Activated naive CD8-positive, alpha-beta T cell (primary cell): ENCODE measurements around the gene SPEM3.

Source experiments
- H3K27ac Mint-ChIP-seq: one replicate; pipeline ENCODE4 v1.8.0; 2021; ENCODE audit warnings: mixed read lengths
- H3K27me3 Mint-ChIP-seq: one replicate; pipeline ENCODE4 v1.8.0; 2021; ENCODE audit warnings: mixed read lengths
- H3K36me3 Mint-ChIP-seq: one replicate; pipeline ENCODE4 v1.8.0; 2021; ENCODE audit warnings: mixed read lengths
- H3K4me1 Mint-ChIP-seq: one replicate; pipeline ENCODE4 v1.8.0; 2021; ENCODE audit warnings: low read depth, mixed read lengths
- H3K4me3 Mint-ChIP-seq: one replicate; pipeline ENCODE4 v1.8.0; 2021; ENCODE audit warnings: mild to moderate bottlenecking, mixed read lengths
- H3K9me3 Mint-ChIP-seq: one replicate; pipeline ENCODE4 v1.8.0; 2021; ENCODE audit warnings: low read depth, mixed read lengths

Gene SPEM3

DNA sequence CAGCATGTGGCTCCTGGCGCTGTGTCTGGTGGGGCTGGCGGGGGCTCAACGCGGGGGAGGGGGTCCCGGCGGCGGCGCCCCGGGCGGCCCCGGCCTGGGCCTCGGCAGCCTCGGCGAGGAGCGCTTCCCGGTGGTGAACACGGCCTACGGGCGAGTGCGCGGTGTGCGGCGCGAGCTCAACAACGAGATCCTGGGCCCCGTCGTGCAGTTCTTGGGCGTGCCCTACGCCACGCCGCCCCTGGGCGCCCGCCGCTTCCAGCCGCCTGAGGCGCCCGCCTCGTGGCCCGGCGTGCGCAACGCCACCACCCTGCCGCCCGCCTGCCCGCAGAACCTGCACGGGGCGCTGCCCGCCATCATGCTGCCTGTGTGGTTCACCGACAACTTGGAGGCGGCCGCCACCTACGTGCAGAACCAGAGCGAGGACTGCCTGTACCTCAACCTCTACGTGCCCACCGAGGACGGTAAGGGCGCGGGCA lies 20.4 kb upstream of the SPEM3 start:
- H3K9me3 Mint-ChIP-seq: no peaks in the 10 kb centered on the region
- no peaks in the 10 kb centered on the region for H3K27me3 Mint-ChIP-seq
- no peak overlapping the region for H3K4me3 Mint-ChIP-seq
- H3K4me1 Mint-ChIP-seq: peaks cover 11% of the 10 kb centered on the region
- H3K36me3 Mint-ChIP-seq: no peaks in the 10 kb centered on the region
- no peak overlapping the region for H3K27ac Mint-ChIP-seq

DNA sequence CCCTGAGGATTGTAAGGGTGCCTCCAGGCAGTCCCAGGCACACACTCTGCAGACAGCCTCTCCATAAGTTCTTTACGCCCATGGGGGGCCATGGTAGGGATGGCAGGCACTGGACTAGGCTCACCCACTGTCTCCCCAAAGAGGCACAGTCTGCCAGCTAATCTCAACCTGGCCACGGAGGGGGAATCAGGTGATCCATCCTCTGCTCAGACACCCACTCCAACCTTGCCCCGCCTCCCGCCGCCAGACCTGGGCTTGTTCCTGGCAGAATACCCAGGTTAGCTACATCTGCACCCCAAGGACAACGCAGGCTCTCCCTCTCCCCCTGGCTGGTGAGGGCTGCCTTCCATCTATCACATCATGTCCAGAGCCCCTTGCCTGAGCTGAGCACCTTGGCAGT lies 19.8 kb upstream of the SPEM3 start:
- Mint-ChIP-seq H3K4me3 (peak overlapping the region; percentile 44), H3K9me3 (no peaks in the 10 kb centered on the region)

DNA sequence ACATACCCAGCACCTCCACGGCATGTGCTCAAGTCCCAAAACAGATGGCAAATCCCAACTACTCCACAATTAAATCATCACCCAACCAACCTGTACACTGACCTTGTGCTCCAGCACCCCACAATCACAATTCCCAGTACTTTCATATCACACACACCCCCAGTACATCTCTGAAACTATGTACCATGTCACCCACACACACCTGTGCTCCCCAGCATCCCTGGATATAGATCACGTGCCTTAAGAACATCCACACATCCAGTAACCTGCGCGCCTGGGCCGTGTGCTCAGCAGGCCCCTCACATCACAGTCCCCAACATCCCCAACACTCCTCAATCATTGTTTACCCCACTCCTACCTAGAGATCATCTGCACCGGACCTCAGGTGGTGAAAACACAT lies 18.9 kb upstream of the SPEM3 start:
- Mint-ChIP-seq H3K4me3 (no peak overlapping the region), H3K4me1 (peaks cover 8% of the 10 kb centered on the region), H3K9me3 (no peaks in the 10 kb centered on the region), H3K27me3 (no peaks in the 10 kb centered on the region), H3K27ac (no peak overlapping the region), H3K36me3 (no peaks in the 10 kb centered on the region)

More for the DNA sequence above, 19.8 kb upstream of the SPEM3 start:
- Mint-ChIP-seq H3K27me3 (no peaks in the 10 kb centered on the region), H3K36me3 (no peaks in the 10 kb centered on the region), H3K4me1 (peaks cover 10% of the 10 kb centered on the region), H3K27ac (no peak overlapping the region)

DNA sequence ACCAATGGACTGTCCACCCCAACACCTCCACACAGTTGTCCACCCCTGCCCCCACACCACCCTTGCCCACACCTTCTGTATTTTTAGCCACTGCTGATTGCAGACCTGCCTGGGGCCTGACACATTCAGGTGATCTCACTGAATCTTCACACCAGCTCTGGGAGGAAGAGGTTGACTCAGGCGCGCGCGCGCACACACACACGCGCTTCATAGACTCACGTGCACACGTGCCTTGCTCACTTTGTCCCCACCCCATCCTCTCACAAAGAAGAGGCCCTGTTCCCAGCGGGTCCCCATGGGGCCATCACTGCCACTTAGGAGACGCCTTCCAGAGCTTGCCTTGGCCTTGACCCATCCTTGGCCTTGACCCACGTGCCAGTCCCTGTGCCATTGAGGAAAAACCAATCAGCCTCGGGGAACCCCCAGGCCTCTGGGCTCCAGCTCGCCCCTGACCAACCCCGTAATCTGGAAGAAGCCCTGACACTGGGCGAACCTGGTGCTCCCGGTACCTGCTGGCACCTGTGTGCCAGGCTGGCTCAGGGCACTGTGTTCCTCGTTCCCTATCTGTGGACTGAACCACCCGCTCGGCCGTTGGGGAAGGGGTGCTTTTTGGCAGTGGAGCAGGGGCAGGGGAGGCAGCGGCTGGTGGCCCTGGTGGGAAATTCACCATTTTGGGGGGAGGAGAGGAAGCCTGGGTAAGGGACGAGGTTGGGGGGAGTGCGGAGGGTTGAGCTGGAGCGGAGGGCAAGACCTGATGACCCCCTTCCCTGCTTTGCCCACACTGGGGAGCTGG lies 17.8 kb upstream of the SPEM3 start:
- Mint-ChIP-seq H3K36me3 (no peaks in the 10 kb centered on the region), H3K4me1 (peaks cover 6% of the 10 kb centered on the region), H3K27ac (no peak overlapping the region), H3K27me3 (no peaks in the 10 kb centered on the region), H3K9me3 (no peaks in the 10 kb centered on the region), H3K4me3 (no peak overlapping the region)

DNA sequence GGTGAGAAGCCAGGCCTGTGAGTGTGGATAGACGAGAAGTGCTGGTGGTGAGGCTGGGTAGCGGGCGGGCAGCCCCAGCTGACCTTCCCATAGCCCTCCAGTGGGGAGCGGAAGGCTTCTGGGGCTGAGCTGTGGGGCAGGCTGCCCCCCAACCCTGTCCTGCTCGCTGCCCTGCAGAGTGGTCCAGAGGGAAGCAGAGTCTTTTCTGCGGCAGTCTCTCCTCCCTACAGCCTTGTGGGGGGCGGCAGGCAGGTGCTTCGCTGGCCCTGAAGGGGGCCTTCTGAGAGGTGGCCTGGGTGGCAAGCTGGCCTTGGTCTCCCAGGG lies 17.3 kb upstream of the SPEM3 start:
- Mint-ChIP-seq H3K27me3 (no peaks in the 10 kb centered on the region), H3K4me3 (no peak overlapping the region), H3K36me3 (no peaks in the 10 kb centered on the region), H3K4me1 (peaks cover 4% of the 10 kb centered on the region), H3K9me3 (no peaks in the 10 kb centered on the region), H3K27ac (no peak overlapping the region)

DNA sequence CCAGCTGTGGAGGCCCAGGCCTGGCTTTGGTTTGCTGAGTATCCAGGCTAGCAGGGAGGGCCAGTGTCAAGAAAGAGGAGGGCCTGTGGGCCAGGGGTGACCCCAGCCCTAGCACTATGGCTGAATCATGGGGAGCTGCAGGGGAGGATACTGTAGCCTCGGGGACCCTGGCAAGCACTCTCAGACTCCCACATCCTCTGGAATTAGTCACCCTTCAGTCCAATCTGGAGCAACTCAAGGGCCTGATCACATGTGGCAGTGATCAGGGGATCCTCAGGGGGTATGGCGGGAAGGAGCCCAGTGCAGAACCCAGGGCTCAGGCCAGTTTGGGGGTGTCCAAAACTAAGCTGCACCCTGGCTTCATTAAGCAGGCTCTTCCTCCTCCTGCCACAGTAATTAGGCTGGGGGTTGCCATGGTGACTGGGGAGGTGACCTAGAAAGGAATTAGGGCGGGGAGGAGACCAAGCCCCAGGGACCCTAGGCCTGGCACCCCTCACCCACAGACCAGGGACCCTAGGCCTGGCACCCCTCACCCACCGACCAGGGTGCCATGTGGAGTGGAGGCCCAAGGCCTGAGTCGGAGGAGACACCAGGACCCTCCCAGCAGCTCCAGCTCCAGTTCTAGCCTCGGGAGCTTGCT lies 15.2 kb upstream of the SPEM3 start:
- H3K4me1 Mint-ChIP-seq: peaks cover 4% of the 10 kb centered on the region
- no peak overlapping the region for H3K4me3 Mint-ChIP-seq
- no peaks in the 10 kb centered on the region for H3K9me3 Mint-ChIP-seq
- H3K36me3 Mint-ChIP-seq: peaks cover 2% of the 10 kb centered on the region
- no peaks in the 10 kb centered on the region for H3K27me3 Mint-ChIP-seq
- no peak overlapping the region for H3K27ac Mint-ChIP-seq

DNA sequence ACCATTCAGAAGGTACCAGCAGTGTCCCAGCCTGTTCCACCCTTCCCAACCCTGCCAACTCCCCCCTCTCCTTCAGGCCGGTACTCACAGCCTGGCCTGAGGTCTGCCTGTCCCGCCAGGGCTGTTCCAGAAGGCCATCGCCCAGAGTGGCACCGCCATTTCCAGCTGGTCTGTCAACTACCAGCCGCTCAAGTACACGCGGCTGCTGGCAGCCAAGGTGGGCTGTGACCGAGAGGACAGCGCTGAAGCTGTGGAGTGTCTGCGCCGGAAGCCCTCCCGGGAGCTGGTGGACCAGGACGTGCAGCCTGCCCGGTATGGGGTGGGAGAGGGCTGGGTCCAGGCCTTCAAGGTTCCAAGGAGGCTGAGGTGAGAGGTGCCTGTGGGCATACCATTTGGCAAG lies 13.8 kb upstream of the SPEM3 start:
- no peak overlapping the region for H3K27ac Mint-ChIP-seq
- H3K9me3 Mint-ChIP-seq: no peaks in the 10 kb centered on the region
- no peaks in the 10 kb centered on the region for H3K27me3 Mint-ChIP-seq
- H3K4me1 Mint-ChIP-seq: peaks cover 2% of the 10 kb centered on the region
- no peak overlapping the region for H3K4me3 Mint-ChIP-seq
- H3K36me3 Mint-ChIP-seq: peaks cover 2% of the 10 kb centered on the region

DNA sequence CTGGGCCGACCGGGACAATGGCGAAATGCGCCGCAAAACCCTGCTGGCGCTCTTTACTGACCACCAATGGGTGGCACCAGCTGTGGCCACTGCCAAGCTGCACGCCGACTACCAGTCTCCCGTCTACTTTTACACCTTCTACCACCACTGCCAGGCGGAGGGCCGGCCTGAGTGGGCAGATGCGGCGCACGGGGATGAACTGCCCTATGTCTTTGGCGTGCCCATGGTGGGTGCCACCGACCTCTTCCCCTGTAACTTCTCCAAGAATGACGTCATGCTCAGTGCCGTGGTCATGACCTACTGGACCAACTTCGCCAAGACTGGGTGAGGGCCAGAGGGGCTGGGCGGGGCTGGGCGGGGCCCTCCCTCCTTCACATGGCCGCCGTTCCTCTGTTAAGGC lies 12.9 kb upstream of the SPEM3 start:
- H3K4me1 Mint-ChIP-seq: peaks cover 2% of the 10 kb centered on the region
- H3K27me3 Mint-ChIP-seq: no peaks in the 10 kb centered on the region
- H3K36me3 Mint-ChIP-seq: peaks cover 2% of the 10 kb centered on the region
- no peak overlapping the region for H3K4me3 Mint-ChIP-seq
- no peaks in the 10 kb centered on the region for H3K9me3 Mint-ChIP-seq
- H3K27ac Mint-ChIP-seq: no peak overlapping the region

DNA sequence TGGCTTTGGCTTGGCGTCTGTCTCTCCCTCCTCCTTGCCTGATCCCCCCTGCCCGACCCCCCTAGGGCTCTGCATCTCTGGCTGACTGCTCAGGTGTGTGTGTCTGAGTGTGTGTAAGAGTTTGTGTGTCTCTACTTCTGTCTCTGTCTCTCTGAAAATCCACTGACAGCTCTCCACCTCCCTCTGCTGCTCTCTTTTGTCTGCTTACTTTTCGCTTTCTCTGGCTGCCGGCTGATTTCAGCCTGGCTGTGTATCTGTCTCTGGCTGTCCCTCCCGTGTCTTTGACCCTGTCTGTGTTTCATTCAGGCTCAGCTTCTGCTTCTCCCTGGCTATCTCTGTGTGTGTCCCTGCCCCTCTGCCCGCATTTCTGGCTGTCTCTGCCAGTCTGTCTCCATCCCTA lies 12.3 kb upstream of the SPEM3 start:
- no peak overlapping the region for H3K4me3 Mint-ChIP-seq
- H3K36me3 Mint-ChIP-seq: peaks cover 2% of the 10 kb centered on the region
- H3K27ac Mint-ChIP-seq: no peak overlapping the region
- H3K27me3 Mint-ChIP-seq: no peaks in the 10 kb centered on the region
- no peaks in the 10 kb centered on the region for H3K9me3 Mint-ChIP-seq
- peaks cover 2% of the 10 kb centered on the region for H3K4me1 Mint-ChIP-seq

DNA sequence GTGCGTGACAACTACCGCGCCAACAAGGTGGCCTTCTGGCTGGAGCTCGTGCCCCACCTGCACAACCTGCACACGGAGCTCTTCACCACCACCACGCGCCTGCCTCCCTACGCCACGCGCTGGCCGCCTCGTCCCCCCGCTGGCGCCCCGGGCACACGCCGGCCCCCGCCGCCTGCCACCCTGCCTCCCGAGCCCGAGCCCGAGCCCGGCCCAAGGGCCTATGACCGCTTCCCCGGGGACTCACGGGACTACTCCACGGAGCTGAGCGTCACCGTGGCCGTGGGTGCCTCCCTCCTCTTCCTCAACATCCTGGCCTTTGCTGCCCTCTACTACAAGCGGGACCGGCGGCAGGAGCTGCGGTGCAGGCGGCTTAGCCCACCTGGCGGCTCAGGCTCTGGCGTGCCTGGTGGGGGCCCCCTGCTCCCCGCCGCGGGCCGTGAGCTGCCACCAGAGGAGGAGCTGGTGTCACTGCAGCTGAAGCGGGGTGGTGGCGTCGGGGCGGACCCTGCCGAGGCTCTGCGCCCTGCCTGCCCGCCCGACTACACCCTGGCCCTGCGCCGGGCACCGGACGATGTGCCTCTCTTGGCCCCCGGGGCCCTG lies 11.5 kb upstream of the SPEM3 start:
- Mint-ChIP-seq H3K36me3 (peaks cover 2% of the 10 kb centered on the region), H3K27ac (no peak overlapping the region), H3K9me3 (no peaks in the 10 kb centered on the region), H3K27me3 (no peaks in the 10 kb centered on the region), H3K4me1 (peaks cover 2% of the 10 kb centered on the region), H3K4me3 (no peak overlapping the region)

DNA sequence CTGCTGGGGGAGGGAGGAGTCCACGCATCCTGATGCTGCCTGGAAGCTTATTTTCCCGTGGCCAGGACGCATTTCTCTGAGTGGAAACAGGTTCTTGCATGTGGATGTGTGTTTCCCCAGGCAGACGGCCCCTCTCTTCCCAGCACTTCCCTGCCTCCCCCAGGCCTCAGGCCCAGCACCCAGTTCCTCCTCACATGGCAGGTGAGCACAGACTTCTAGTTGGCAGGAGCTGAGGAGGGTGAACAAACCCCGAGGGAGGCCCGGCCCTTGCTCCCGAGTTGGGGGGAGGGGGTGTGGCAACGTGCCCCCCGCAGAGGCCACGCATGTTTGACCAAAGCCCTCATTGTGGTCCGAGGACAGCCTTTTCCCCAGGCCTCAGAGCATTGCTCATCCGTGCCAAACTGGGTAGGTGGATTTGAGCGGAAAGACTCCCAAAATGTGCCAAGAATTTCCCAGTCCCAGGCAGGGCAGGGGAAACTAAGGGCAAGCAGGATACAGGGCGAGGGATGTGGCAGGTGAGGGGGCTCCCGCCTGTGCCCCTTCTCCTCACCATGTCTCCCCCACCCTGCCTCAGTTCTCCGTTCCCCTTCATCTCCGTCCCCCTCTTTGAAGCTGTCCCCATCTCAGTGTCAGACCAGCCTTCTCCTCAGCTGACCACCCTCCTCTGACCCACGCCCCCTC lies 10.0 kb upstream of the SPEM3 start:
- no peaks in the 10 kb centered on the region for H3K9me3 Mint-ChIP-seq
- no peak overlapping the region for H3K4me3 Mint-ChIP-seq
- H3K27ac Mint-ChIP-seq: no peak overlapping the region
- no peaks in the 10 kb centered on the region for H3K27me3 Mint-ChIP-seq
- peaks cover 2% of the 10 kb centered on the region for H3K4me1 Mint-ChIP-seq
- H3K36me3 Mint-ChIP-seq: peaks cover 2% of the 10 kb centered on the region

DNA sequence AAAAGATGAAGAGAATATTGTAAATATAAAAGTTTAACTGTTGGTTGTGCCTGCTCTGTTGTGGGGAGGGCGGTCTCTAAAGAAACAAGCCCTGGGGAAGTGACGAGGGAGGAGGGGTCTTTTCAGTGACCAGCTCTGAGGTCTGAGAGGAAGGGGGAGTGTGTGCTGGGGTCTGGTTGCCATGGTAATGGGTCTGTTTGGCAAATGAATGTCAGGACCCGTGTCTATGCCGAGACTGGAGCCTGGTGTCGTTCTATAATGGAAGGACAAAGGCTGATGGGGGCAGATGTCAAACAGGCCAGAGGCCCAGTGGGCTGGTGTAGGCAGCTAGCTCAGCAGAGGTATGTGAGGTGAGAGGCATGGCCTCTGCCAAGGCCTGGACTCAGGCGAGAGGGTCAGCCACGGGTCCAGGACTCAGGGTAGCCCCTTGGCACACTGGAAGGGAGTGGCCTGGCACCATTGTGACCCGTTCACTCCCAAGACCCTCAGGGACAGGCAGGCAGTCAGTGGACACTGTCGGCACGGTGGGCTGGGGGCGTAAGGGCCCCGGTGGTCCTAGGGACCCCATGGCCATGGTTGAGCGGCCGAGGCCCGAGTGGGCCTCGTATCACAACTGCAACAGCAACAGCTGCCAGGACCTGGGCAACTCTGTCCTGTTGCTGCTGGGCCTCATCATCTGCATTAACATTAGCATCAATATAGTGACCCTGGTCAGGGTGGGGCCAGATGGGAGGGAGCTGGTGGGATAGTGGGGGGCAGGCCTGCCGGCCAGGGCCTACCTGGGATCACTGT lies 8.6 kb upstream of the SPEM3 start, which contains the start of gene SPEM1:
SPEM1 (plus strand) TSS at position 506 of the 792 bp plus-strand sequence; CDS start at position 567, 61 bp downstream.
- Mint-ChIP-seq H3K27me3 (no peaks in the 10 kb centered on the region), H3K36me3 (peaks cover 2% of the 10 kb centered on the region), H3K4me1 (peaks cover 2% of the 10 kb centered on the region), H3K4me3 (no peak within 1 kb of the TSS), H3K9me3 (no peaks in the 10 kb centered on the region), H3K27ac (no peak within 1 kb of the TSS)

DNA sequence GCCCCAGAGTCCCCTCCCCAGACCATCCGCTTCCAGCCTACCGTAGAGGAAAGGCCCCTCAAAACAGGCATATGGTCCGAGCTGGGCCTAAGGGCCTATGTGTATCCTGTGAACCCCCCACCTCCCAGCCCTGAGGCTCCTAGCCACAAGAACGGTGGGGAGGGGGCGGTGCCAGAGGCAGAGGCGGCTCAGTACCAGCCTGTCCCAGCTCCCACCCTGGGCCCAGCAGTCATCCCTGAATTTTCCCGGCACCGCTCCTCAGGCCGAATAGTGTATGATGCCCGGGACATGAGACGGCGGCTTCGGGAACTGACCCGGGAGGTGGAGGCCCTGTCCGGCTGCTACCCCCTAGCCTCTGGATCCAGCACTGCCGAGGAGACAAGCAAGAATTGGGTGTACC lies 7.5 kb upstream of the SPEM3 start:
- Mint-ChIP-seq H3K4me3 (no peak overlapping the region), H3K27ac (no peak overlapping the region), H3K4me1 (peaks cover 2% of the 10 kb centered on the region), H3K36me3 (peaks cover 2% of the 10 kb centered on the region), H3K27me3 (no peaks in the 10 kb centered on the region), H3K9me3 (no peaks in the 10 kb centered on the region)

DNA sequence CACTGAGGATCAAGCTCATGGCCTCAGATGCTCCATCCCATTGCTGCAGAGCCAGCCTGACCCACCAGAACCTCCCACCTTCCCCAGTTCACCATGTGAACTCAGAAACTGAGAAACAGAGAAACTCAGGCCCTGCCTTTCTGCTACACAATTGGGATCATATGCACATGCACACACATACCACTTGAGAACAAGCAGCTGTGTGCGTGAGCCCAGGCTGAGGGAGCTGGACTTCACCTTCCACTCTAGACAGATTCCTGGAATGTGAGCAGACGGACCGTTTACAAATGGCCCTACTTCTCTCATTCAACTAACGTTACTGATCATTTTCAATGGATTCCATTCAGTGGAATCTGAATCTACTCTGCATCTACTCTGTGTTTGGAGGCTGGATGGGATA lies 5.0 kb upstream of the SPEM3 start:
- H3K27me3 Mint-ChIP-seq: no peaks in the 10 kb centered on the region
- H3K9me3 Mint-ChIP-seq: no peaks in the 10 kb centered on the region
- H3K4me1 Mint-ChIP-seq: no peaks in the 10 kb centered on the region
- no peak overlapping the region for H3K27ac Mint-ChIP-seq
- H3K4me3 Mint-ChIP-seq: no peak overlapping the region
- H3K36me3 Mint-ChIP-seq: no peaks in the 10 kb centered on the region
